ENCODE measurements around the gene PDIA5.

DNA sequence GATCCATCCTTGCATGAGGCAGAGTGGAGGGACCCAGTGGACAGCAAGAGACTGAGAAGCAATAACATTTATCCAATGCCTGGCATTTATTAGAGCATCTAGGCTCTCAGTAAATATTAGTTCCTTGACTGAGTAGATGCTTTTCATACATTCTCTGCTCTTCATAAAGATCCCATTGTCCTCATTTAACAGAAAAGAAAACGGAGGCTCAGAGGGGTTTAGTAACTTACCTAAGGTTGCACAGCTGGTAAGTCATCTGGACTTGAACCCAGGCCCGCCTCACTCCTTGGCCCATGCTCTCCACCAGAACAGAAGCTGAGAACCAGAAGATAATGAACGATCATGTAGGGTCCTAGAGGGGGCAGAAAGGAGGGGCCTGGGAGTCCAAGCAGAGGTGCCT lies 82.7 kb downstream of the PDIA5 start:
- TF ChIP-seq SIN3A (IDR thresholded peaks at IDR 0.05; ENCODE audit: low read depth) (no peak), POLR2A (IDR thresholded peaks at IDR 0.05; ENCODE audit: borderline replicate concordance, extremely low read depth, insufficient read depth, insufficient read length) (no peak), CEBPB (IDR thresholded peaks at IDR 0.05; ENCODE audit: low read depth) (no peak), ZNF274 (IDR thresholded peaks at IDR 0.05; ENCODE audit: low read depth, low read length) (no peak), ELF1 (IDR thresholded peaks at IDR 0.05; ENCODE audit: borderline replicate concordance, low read depth) (no peak), SRF (IDR thresholded peaks at IDR 0.05; ENCODE audit: low read depth) (no peak)
- TF ChIP-seq, protein P1, sequence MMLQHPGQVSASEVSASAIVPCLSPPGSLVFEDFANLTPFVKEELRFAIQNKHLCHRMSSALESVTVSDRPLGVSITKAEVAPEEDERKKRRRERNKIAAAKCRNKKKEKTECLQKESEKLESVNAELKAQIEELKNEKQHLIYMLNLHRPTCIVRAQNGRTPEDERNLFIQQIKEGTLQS (IDR thresholded peaks at IDR 0.05) = no peak
- TF ChIP-seq, protein P2, sequence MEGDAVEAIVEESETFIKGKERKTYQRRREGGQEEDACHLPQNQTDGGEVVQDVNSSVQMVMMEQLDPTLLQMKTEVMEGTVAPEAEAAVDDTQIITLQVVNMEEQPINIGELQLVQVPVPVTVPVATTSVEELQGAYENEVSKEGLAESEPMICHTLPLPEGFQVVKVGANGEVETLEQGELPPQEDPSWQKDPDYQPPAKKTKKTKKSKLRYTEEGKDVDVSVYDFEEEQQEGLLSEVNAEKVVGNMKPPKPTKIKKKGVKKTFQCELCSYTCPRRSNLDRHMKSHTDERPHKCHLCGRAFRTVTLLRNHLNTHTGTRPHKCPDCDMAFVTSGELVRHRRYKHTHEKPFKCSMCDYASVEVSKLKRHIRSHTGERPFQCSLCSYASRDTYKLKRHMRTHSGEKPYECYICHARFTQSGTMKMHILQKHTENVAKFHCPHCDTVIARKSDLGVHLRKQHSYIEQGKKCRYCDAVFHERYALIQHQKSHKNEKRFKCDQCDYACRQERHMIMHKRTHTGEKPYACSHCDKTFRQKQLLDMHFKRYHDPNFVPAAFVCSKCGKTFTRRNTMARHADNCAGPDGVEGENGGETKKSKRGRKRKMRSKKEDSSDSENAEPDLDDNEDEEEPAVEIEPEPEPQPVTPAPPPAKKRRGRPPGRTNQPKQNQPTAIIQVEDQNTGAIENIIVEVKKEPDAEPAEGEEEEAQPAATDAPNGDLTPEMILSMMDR (IDR thresholded peaks at IDR 0.05 in 2 of 3, conservative IDR thresholded peaks at IDR 0.05 in 1 of 3; ENCODE audit: borderline replicate concordance in 1 of 3, insufficient read depth in 1 of 3, low read depth in 2 of 3, low read length in 2 of 3) = no peak

All from HCT116 (cell line).